B cell (primary cell): ENCODE data around the gene SLC26A1. TPM values are rescaled to one million over a fixed set of nuclear protein-coding genes. Genes with fewer than 3 reads are reported as not detected.

Experiments used
- ATAC-seq: fragments of 200-7000 bp; cut with Tn5 transposase; one replicate; pipeline ENCODE4 v1.10.0; 2021; ENCODE audit warnings: low read depth, mild to moderate bottlenecking, moderate number of reproducible peaks, moderate library complexity
- CTCF ChIA-PET: fragments of 350-600 bp; sonication (Branson Sonifier 250); formaldehyde crosslinking; loops from one replicate; lab custom pipeline; 2021; ENCODE audit warnings: antibody characterized with exemption, inconsistent platforms; lab: Charles Lee
- POLR2A ChIA-PET: fragments of 350-600 bp; sonication (Branson Sonifier 250); formaldehyde crosslinking; loops from one replicate; lab custom pipeline; 2021; ENCODE audit warnings: antibody characterized with exemption; lab: Charles Lee
- DNase-seq: peaks from one replicate; pipeline ENCODE4 v3.0.0; 2013
- H2AFZ ChIP-seq: 2 replicates; pipeline ENCODE4 v1.6.1; 2012; ENCODE audit warnings: mild to moderate bottlenecking, low read depth, low read length; ENCODE audit not compliant: insufficient read depth, poor library complexity, severe bottlenecking
- H3K27ac ChIP-seq, 2 donors: 1 replicate in 1 of 2; 2 replicates in 1 of 2; pipeline ENCODE4 v1.5.1; 2012 to 2013; ENCODE audit warnings: low read length in 2 of 2, mild to moderate bottlenecking in 2 of 2, moderate library complexity in 1 of 2
- H3K27me3 ChIP-seq, 4 experiments: fragments of 200-600 bp in 1 of 4; sonication (generic) in 1 of 4; replicated peaks in 1 of 4; 1 replicate in 2 of 4; 2 replicates in 2 of 4; pipeline versions ENCODE4 v1.6.1 to v1.7.0; 2013 to 2016; ENCODE audit warnings: low read length in 3 of 4, mild to moderate bottlenecking in 2 of 4, mixed read lengths in 1 of 4, moderate library complexity in 1 of 4; ENCODE audit not compliant: insufficient read depth in 4 of 4, control insufficient read depth in 3 of 4; ENCODE audit errors: control extremely low read depth in 1 of 4
- H3K36me3 ChIP-seq, 2 experiments: replicated peaks in 1 of 2; 1 replicate in 1 of 2; 2 replicates in 1 of 2; pipeline versions ENCODE4 v1.6.1 to v1.7.1; 2013; ENCODE audit warnings: low read length in 1 of 2; ENCODE audit not compliant: insufficient read depth in 2 of 2, control insufficient read depth in 1 of 2; ENCODE audit errors: control extremely low read depth in 1 of 2, extremely low read depth in 1 of 2
- H3K4me1 ChIP-seq, 2 donors: fragments of 200-600 bp in 1 of 2; sonication (generic) in 1 of 2; 1 replicate in 1 of 2; 2 replicates in 1 of 2; pipeline versions ENCODE4 v1.5.1 to v1.6.1; 2013 to 2017; ENCODE audit warnings: low read length in 2 of 2; ENCODE audit not compliant: control insufficient read depth in 2 of 2, insufficient read depth in 2 of 2
- H3K4me2 ChIP-seq: replicated peaks from 2 replicates; pipeline ENCODE3; 2012; ENCODE audit warnings: mild to moderate bottlenecking, low read depth, low read length; ENCODE audit not compliant: poor library complexity, severe bottlenecking
- H3K4me3 ChIP-seq, 5 experiments: fragments of 200-600 bp in 1 of 5; sonication (generic) in 1 of 5; 1 replicate in 3 of 5; 2 replicates in 2 of 5; pipeline versions ENCODE4 v1.5.1 to v1.7.0; 2011 to 2016; ENCODE audit warnings: low read length in 4 of 5, mild to moderate bottlenecking in 4 of 5, low read depth in 2 of 5, control low read depth in 1 of 5, moderate library complexity in 1 of 5; ENCODE audit not compliant: insufficient read depth in 1 of 5; ENCODE audit errors: control extremely low read depth in 1 of 5, extremely low read depth in 1 of 5
- H3K79me2 ChIP-seq: fragments of 200-600 bp; sonication (generic); one replicate; pipeline ENCODE4 v1.6.0; 2016; ENCODE audit warnings: low read length; ENCODE audit not compliant: control insufficient read depth, insufficient read depth
- H3K9ac ChIP-seq: fragments of 200-600 bp; sonication (generic); 2 replicates; pipeline ENCODE4 v1.6.1; 2017; ENCODE audit warnings: mild to moderate bottlenecking, low read length, moderate library complexity
- H3K9me3 ChIP-seq, 3 donors: one replicate each; pipeline versions ENCODE4 v1.6.1 to v1.7.1; 2013; ENCODE audit warnings: low read length in 2 of 3; ENCODE audit not compliant: control insufficient read depth in 2 of 3, insufficient read depth in 1 of 3; ENCODE audit errors: control extremely low read depth in 1 of 3
- H4K20me1 ChIP-seq: 2 replicates; pipeline ENCODE4 v1.6.0; 2012; ENCODE audit warnings: mild to moderate bottlenecking, low read length; ENCODE audit not compliant: insufficient read depth, control insufficient read depth, poor library complexity, severe bottlenecking
- H3K27ac Mint-ChIP-seq: one replicate; pipeline ENCODE4 v1.8.0; 2021; ENCODE audit warnings: mixed read lengths
- H3K27me3 Mint-ChIP-seq: one replicate; pipeline ENCODE4 v1.8.0; 2021; ENCODE audit warnings: mixed read lengths
- H3K4me1 Mint-ChIP-seq: one replicate; pipeline ENCODE4 v1.8.0; 2021; ENCODE audit warnings: mixed read lengths
- H3K4me3 Mint-ChIP-seq: one replicate; pipeline ENCODE4 v1.8.0; 2021; ENCODE audit warnings: mixed read lengths
- H3K9me3 Mint-ChIP-seq: one replicate; pipeline ENCODE4 v1.8.0; 2022; ENCODE audit warnings: mixed read lengths; ENCODE audit not compliant: insufficient read depth
- EZH2 ChIP-seq: IDR thresholded peaks from 2 replicates; pipeline ENCODE4 v1.6.1; 2012; ENCODE audit warnings: borderline replicate concordance, low read depth, mild to moderate bottlenecking, moderate library complexity, low read length; ENCODE audit not compliant: insufficient read depth, poor library complexity, severe bottlenecking
- WGBS: methylation state at CpG from one replicate; pipeline ENCODE4 v1.1.5; 2013; ENCODE audit warnings: missing lambda C conversion rate; ENCODE audit not compliant: insufficient coverage; 5-methylcytosine and 5-hydroxymethylcytosine counted together
- intact Hi-C: fragments of 100-400 bp; cut with micrococcal nuclease; formaldehyde crosslinking; loops from one replicate; pipeline ENCODE4 v1.10.0; 2022
- polyA plus RNA-seq: library from polyadenylated mRNA; depleted of rRNA; stranded (reverse); fragments of >200 nt; gene quantifications from 2 replicates; pipeline ENCODE4 v1.2.3, GENCODE V29; 2012
- total RNA-seq, 2 donors: library from RNA; stranded (reverse); fragments of 120-200 nt in 1 of 2; gene quantifications; 1 replicate in 1 of 2; 2 replicates in 1 of 2; pipeline versions ENCODE4 v1.2.3 to v1.2.4, GENCODE V29; 2013 to 2022
- TF ChIP-seq, protein P1 (sequence below): fragments of 200-600 bp; IDR thresholded peaks from one replicate; pipeline ENCODE4 v1.8.0; 2022; ENCODE audit warnings: antibody characterized with exemption, mild to moderate bottlenecking

SLC26A1 gene
- total and polyA plus RNA-seq, 2 donors (not counting 1 experiment from before 2014, with no cell fraction given) = 0.03 to 1.1 TPM

DNA sequence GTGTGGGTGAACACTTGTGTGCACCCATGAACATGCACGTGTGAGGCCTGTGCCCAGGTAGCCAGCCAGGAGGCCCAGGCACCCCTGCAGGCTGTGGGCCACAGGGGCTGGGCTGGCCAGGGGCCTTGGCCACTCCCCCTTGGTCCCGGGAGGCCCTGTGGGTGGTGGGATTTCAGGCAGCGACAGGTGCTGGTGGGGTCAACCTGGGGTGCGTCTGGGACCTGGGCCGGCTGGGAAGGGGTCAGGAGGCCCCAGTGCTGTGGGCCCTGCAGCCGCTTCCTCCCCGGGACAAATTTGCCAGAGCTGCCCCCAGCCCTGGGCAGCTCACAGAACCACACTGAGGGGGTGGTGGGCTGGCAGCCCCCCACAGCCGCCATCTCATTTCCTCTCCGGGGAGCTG, 26.1 kb upstream of the SLC26A1 start:
- H3K9ac ChIP-seq = no peak overlapping the region
- no peaks in the 10 kb centered on the region for H4K20me1 ChIP-seq
- DNase-seq = no peak
- H3K27ac ChIP-seq = no peak overlapping the region
- intact Hi-C loops = no loop called here
- POLR2A ChIA-PET = interaction anchor here (0.5 kb wide), 1 partner anchor 98 kb away, joined by 3 read pairs; no protein-coding TSS in a partner anchor
- TF ChIP-seq, protein P1, sequence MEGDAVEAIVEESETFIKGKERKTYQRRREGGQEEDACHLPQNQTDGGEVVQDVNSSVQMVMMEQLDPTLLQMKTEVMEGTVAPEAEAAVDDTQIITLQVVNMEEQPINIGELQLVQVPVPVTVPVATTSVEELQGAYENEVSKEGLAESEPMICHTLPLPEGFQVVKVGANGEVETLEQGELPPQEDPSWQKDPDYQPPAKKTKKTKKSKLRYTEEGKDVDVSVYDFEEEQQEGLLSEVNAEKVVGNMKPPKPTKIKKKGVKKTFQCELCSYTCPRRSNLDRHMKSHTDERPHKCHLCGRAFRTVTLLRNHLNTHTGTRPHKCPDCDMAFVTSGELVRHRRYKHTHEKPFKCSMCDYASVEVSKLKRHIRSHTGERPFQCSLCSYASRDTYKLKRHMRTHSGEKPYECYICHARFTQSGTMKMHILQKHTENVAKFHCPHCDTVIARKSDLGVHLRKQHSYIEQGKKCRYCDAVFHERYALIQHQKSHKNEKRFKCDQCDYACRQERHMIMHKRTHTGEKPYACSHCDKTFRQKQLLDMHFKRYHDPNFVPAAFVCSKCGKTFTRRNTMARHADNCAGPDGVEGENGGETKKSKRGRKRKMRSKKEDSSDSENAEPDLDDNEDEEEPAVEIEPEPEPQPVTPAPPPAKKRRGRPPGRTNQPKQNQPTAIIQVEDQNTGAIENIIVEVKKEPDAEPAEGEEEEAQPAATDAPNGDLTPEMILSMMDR = no peak
- H3K4me3 Mint-ChIP-seq = no peak overlapping the region
- no peak for ATAC-seq
- H3K4me1 Mint-ChIP-seq = peaks cover 20% of the 10 kb centered on the region
- H3K27me3 ChIP-seq = no peaks in the 10 kb centered on the region
- H2AFZ ChIP-seq = no peak overlapping the region
- no peak overlapping the region for H3K27ac Mint-ChIP-seq
- no peaks in the 10 kb centered on the region for H3K9me3 ChIP-seq
- CTCF ChIA-PET = no interaction called here
- WGBS = 73% methylated on average over 9 of the region's 9 CpGs
- no peaks in the 10 kb centered on the region for H3K36me3 ChIP-seq
- no peaks in the 10 kb centered on the region for H3K79me2 ChIP-seq
- no peaks in the 10 kb centered on the region for H3K27me3 Mint-ChIP-seq
- no peak overlapping the region for H3K4me2 ChIP-seq
- no peak overlapping the region for H3K4me3 ChIP-seq
- H3K9me3 Mint-ChIP-seq = no peaks in the 10 kb centered on the region
- peaks cover 16 to 28% of the 10 kb centered on the region in 2 donors for H3K4me1 ChIP-seq

DNA sequence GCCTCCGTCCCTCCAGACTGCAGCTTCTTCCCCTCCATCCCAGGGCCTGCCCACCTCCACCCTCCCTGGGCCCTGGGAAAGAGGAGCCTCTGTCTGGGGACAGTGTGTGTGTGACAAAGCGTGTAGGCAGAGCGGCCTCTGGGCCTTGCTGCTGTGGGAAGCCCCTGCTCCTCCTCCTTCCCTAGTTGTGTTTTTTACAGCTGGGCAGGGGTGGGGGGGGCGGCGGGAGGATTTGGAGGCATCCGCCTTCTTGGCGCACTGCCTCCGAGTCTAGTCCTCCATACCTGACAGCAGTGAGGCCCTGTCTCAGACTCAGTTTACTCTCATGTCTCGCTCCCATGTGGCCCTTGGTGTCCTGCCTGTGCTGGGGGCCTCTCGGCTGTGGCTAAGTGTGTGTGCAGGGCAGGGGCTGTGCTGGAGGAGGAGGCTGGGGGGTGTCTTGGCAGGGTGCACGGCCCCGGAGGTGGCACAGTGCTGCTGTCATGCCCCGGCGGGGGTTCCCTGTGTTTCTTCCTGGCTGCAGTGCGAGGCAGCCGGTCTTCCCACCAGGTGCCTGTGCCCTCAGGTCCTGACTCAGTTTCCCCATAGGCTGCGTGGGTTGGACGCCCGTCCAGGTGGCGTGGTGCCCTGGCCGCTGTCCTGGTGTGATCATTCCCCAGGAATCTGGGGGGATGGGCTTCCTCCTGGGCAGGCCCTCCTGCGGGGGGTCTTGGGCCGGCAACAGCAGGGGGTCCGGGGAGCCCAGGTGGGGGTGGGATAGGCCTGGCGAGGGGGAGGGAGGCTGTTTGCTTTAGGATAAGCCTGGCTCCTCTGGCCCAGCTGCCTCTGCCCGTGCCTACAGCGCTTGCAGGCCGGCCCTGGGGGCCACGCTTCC, 25.2 kb upstream of the SLC26A1 start:
- Histone ChIP-seq H3K27ac (no peak overlapping the region), H3K79me2 (no peaks in the 10 kb centered on the region), H3K27me3 (no peaks in the 10 kb centered on the region), H3K9ac (no peak overlapping the region), H3K4me1 (peaks cover 16 to 28% of the 10 kb centered on the region in 2 donors), H3K4me3 (no peak overlapping the region), H3K4me2 (no peak overlapping the region), H3K9me3 (no peaks in the 10 kb centered on the region), H4K20me1 (no peaks in the 10 kb centered on the region), H3K36me3 (no peaks in the 10 kb centered on the region), H2AFZ (no peak overlapping the region)
- Mint-ChIP-seq H3K4me1 (peaks cover 23% of the 10 kb centered on the region), H3K27me3 (no peaks in the 10 kb centered on the region), H3K9me3 (no peaks in the 10 kb centered on the region), H3K4me3 (no peak overlapping the region), H3K27ac (no peak overlapping the region)
- no peak for DNase-seq
- CTCF ChIA-PET = no interaction called here
- 90% methylated on average over 22 of the region's 29 CpGs for WGBS
- POLR2A ChIA-PET = no interaction called here
- ATAC-seq = no peak
- TF ChIP-seq, protein P1 = no peak
- TF ChIP-seq EZH2 = no peak
- intact Hi-C loops = no loop called here
